Retinal pigment epithelial cell (primary cell): ENCODE data around the gene FAM50A.

Source experiments
- DNase-seq: peaks from one replicate; pipeline ENCODE4 v3.0.0-alpha.2; 2010; ENCODE audit warnings: low read depth
- H3K4me3 ChIP-seq: 2 replicates; pipeline ENCODE4 v1.5.1; 2011; ENCODE audit warnings: mild to moderate bottlenecking, low read length, control low read depth, moderate library complexity
- TF ChIP-seq, protein P1 (sequence below): conservative IDR thresholded peaks from 2 replicates; pipeline ENCODE4 v1.5.1; 2011; ENCODE audit warnings: low read depth, low read length, control low read depth, inconsistent platforms

Gene FAM50A

DNA sequence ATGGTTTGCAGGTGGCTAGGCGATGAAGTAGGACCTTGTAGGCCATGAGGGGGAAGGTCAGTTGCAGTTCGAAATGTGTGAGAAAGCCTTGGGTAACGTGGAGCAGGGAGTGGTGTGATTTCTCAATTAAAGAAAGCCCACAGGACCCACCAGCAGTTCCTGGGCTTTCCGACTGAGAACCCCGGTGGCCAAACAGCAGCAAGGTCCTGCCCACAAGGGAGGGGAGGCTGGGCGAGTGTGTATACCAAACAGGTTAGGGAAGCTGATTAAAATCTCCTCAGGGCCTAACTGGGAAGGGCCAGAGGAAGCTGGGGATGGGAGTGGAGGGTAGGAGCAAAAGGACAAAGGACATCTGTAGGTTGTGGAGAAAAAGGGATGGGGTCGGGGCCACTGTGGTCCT lies 13.0 kb upstream of the FAM50A start:
- TF ChIP-seq, protein P1, sequence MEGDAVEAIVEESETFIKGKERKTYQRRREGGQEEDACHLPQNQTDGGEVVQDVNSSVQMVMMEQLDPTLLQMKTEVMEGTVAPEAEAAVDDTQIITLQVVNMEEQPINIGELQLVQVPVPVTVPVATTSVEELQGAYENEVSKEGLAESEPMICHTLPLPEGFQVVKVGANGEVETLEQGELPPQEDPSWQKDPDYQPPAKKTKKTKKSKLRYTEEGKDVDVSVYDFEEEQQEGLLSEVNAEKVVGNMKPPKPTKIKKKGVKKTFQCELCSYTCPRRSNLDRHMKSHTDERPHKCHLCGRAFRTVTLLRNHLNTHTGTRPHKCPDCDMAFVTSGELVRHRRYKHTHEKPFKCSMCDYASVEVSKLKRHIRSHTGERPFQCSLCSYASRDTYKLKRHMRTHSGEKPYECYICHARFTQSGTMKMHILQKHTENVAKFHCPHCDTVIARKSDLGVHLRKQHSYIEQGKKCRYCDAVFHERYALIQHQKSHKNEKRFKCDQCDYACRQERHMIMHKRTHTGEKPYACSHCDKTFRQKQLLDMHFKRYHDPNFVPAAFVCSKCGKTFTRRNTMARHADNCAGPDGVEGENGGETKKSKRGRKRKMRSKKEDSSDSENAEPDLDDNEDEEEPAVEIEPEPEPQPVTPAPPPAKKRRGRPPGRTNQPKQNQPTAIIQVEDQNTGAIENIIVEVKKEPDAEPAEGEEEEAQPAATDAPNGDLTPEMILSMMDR: no peak
- no peak overlapping the region for H3K4me3 ChIP-seq
- no peak for DNase-seq

GRCh38 chrX:154431341-154431740 lies 12.6 kb upstream of the FAM50A start:
- no peak overlapping the region for H3K4me3 ChIP-seq
- DNase-seq: no peak
- TF ChIP-seq, protein P1: no peak

DNA sequence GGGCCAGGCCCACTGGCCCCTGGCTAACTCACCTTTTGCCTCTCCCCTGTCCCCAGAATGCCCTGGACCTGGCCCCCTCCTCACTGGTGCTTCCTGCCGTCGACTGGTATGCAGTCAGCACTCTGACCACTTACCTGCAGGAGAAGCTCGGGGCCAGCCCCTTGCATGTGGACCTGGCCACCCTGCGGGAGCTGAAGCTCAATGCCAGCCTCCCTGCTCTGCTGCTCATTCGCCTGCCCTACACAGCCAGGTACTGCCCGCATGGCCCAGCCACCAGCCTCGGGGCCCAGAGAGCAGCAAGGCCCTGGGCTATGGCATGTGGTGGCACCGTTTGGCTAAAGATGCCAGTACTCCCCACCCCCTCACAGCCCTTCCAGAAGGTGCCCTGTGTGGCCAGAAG lies 11.7 kb upstream of the FAM50A start:
- DNase-seq: no peak
- H3K4me3 ChIP-seq: no peak overlapping the region
- TF ChIP-seq, protein P1: no peak

GRCh38 chrX:154433605-154434004 lies 10.3 kb upstream of the FAM50A start:
- DNase-seq: no peak
- H3K4me3 ChIP-seq: no peak overlapping the region
- TF ChIP-seq, protein P1: no peak

DNA sequence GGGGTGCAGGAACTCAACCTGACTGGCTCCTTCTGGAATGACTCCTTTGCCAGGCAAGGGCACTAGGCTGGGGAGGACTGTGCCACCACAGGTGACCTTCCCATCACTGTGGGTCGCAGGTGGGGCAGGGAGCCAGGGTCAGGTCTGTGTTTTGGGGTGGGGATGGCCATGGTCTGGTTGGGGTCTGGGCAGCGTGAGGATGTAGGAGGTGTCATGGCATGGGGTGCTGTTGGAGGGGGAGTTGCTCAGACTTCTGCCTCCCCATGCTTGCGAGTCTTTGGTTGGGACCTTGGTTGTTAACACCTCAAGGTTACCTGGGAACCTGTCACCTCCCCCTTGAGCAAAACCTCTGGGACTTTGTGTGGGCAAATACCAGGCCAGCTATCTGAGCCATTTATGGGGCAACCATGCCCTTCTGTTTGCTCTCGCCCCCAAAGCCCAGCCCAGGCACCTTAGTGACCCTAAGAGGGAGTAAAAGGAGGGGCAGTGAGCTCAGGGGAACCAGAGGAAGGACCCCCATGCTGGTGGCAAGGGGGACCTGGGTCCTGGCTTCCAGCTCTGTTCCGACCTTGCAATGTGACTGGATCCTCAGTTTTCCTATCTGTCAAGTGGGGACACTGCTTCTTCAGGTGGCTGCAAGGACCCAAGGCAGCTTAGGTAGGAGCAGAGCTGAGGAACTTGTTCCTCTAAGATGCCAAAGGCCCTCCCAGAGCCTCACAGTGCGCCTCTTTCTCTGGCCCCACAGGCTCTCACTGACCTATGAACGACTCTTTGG lies 9.4 kb upstream of the FAM50A start:
- no peak overlapping the region for H3K4me3 ChIP-seq
- no peak for DNase-seq
- TF ChIP-seq, protein P1: no peak

DNA sequence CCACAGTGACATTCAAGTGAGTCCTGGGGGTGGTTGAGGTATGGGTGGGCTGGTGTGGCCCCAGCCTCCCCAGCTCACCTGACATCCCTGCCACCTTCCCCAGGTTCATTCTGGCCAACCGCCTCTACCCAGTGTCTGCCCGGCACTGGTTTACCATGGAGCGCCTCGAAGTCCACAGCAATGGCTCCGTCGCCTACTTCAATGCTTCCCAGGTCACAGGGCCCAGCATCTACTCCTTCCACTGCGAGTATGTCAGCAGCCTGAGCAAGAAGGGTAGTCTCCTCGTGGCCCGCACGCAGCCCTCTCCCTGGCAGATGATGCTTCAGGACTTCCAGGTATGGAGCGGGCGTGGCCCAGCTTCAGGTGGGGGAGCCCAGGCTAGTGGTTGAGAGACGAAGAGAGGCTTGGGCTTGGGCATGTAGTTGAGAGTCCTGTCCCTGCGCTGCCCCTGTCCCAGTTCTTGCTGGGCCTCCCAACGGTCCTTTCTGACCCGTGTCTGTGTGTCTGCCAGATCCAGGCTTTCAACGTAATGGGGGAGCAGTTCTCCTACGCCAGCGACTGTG lies 8.7 kb upstream of the FAM50A start:
- no peak for DNase-seq
- TF ChIP-seq, protein P1: no peak
- H3K4me3 ChIP-seq: no peak overlapping the region
